ENCODE results near the gene EXOC4. TPM values are rescaled to one million over a fixed set of nuclear protein-coding genes. Genes with fewer than 3 reads are reported as not detected.

EXOC4 gene
- total and polyA plus RNA-seq, 2 of the 13 experiments (the other 11 are each of a cell fraction or from before 2014, with no cell fraction given), result 22.5 to 39.0 TPM

DNA sequence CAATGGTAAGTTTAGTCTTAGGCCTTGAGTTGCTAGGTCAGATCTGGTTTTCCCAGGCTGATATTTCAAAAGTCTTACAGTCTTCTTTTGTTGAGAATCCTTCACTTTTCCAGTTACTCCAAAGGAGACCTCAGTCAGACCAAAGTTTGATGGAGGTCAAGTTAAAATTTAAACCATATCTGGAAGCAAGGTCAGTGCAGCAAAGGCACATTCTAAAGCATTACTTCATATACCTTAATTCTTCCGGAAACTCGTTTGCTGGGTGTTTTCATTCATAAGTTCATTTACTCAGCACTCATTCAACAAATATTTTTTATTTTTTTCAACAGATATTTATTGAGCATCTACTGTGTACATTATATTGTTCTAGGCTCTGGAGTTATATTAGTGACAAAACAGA lies 471.3 kb downstream of the EXOC4 start (continued):
- TF ChIP-seq SOX13 (IDR thresholded peaks at IDR 0.05) (no peak), SOX13 (CRISPR knock-in tag; conservative IDR thresholded peaks at IDR 0.05 in 1 of 2, IDR thresholded peaks at IDR 0.05 in 1 of 2) (peak in 1 of 2 experiments; percentile 53; a peak in 1 of 4 replicates), ZNF207 (IDR thresholded peaks at IDR 0.05; ENCODE audit: borderline replicate concordance) (no peak), MIXL1 (CRISPR knock-in tag; IDR thresholded peaks at IDR 0.05) (no peak), ONECUT2 (CRISPR knock-in tag; IDR thresholded peaks at IDR 0.05) (no peak), ZNF282 (IDR thresholded peaks at IDR 0.05; ENCODE audit: partially characterized antibody) (no peak), ZNF160 (CRISPR knock-in tag; IDR thresholded peaks at IDR 0.05) (no peak), TGIF2 (CRISPR knock-in tag; IDR thresholded peaks at IDR 0.05) (no peak), NR3C1 (CRISPR knock-in tag; IDR thresholded peaks at IDR 0.05) (no peak), ZNF724P (CRISPR knock-in tag; IDR thresholded peaks at IDR 0.05; ENCODE audit: borderline replicate concordance) (no peak), HMG20A (CRISPR knock-in tag; IDR thresholded peaks at IDR 0.05; ENCODE audit: borderline replicate concordance) (peak; percentile 36; the same call in 1 of the 2 replicates), ELF4 (CRISPR knock-in tag; IDR thresholded peaks at IDR 0.05; ENCODE audit: borderline replicate concordance) (no peak), GABPB1 (CRISPR knock-in tag; IDR thresholded peaks at IDR 0.05) (no peak), MAZ (IDR thresholded peaks at IDR 0.05; ENCODE audit: borderline replicate concordance, low read depth, low read length) (no peak), MAZ (CRISPR knock-in tag; IDR thresholded peaks at IDR 0.05; ENCODE audit: low read depth) (no peak), NCOA2 (CRISPR knock-in tag; IDR thresholded peaks at IDR 0.05) (peak; percentile 72), DPF2 (CRISPR knock-in tag; IDR thresholded peaks at IDR 0.05; ENCODE audit: borderline replicate concordance, low read depth) (no peak), ZNF7 (CRISPR knock-in tag; IDR thresholded peaks at IDR 0.05) (no peak), NCOR1 (IDR thresholded peaks at IDR 0.05; ENCODE audit: borderline replicate concordance, low read length) (peak; percentile 20; the same call in 1 of the 2 replicates), GATAD2A (CRISPR knock-in tag; IDR thresholded peaks at IDR 0.05) (peak; percentile 37; the same call in 1 of the 2 replicates)
- TF ChIP-seq, protein P1, sequence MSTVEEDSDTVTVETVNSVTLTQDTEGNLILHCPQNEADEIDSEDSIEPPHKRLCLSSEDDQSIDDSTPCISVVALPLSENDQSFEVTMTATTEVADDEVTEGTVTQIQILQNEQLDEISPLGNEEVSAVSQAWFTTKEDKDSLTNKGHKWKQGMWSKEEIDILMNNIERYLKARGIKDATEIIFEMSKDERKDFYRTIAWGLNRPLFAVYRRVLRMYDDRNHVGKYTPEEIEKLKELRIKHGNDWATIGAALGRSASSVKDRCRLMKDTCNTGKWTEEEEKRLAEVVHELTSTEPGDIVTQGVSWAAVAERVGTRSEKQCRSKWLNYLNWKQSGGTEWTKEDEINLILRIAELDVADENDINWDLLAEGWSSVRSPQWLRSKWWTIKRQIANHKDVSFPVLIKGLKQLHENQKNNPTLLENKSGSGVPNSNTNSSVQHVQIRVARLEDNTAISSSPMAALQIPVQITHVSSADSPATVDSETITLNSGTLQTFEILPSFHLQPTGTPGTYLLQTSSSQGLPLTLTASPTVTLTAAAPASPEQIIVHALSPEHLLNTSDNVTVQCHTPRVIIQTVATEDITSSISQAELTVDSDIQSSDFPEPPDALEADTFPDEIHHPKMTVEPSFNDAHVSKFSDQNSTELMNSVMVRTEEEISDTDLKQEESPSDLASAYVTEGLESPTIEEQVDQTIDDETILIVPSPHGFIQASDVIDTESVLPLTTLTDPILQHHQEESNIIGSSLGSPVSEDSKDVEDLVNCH (CRISPR knock-in tag; IDR thresholded peaks at IDR 0.05), result no peak
- TF ChIP-seq, protein P2, sequence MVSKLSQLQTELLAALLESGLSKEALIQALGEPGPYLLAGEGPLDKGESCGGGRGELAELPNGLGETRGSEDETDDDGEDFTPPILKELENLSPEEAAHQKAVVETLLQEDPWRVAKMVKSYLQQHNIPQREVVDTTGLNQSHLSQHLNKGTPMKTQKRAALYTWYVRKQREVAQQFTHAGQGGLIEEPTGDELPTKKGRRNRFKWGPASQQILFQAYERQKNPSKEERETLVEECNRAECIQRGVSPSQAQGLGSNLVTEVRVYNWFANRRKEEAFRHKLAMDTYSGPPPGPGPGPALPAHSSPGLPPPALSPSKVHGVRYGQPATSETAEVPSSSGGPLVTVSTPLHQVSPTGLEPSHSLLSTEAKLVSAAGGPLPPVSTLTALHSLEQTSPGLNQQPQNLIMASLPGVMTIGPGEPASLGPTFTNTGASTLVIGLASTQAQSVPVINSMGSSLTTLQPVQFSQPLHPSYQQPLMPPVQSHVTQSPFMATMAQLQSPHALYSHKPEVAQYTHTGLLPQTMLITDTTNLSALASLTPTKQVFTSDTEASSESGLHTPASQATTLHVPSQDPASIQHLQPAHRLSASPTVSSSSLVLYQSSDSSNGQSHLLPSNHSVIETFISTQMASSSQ (IDR thresholded peaks at IDR 0.05; ENCODE audit: low read depth), result peak; percentile 89
- TF ChIP-seq, protein P2 (CRISPR knock-in tag; IDR thresholded peaks at IDR 0.05; ENCODE audit: borderline replicate concordance), result peak; percentile 89; the same call in 1 of the 2 replicates
- TF ChIP-seq, protein P3, sequence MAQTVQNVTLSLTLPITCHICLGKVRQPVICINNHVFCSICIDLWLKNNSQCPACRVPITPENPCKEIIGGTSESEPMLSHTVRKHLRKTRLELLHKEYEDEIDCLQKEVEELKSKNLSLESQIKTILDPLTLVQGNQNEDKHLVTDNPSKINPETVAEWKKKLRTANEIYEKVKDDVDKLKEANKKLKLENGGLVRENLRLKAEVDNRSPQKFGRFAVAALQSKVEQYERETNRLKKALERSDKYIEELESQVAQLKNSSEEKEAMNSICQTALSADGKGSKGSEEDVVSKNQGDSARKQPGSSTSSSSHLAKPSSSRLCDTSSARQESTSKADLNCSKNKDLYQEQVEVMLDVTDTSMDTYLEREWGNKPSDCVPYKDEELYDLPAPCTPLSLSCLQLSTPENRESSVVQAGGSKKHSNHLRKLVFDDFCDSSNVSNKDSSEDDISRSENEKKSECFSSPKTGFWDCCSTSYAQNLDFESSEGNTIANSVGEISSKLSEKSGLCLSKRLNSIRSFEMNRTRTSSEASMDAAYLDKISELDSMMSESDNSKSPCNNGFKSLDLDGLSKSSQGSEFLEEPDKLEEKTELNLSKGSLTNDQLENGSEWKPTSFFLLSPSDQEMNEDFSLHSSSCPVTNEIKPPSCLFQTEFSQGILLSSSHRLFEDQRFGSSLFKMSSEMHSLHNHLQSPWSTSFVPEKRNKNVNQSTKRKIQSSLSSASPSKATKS (CRISPR knock-in tag; IDR thresholded peaks at IDR 0.05), result no peak

All from HepG2 (cell line).